Amniotic epithelial cell (primary cell): ENCODE data around the gene STIM1.
A peak's percentile ranks its signal among the peaks of the same experiment; 100 is the strongest.

Experiments
- DNase-seq: peaks from one replicate; pipeline ENCODE4 v3.0.0-alpha.2; 2010; ENCODE audit warnings: low read depth

The STIM1 gene

DNA sequence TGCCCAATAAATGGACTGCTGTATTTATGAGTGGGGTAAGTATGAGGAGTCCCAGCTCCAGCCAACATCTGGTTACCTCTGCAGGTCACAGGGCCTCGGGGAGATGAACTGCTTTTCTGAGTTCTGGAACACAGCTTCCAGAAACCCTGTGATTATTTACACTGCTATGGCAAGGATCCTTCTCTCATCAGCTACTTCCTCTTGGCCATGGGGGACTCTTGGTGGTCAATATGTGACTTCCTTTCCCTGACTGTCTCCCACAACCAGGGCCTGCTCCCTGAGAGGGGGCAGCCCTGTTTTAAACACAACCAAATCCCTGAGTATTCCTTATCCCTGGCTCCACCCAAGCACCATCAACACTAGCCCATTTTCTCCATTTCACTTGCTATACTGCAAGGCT, 24.7 kb upstream of the STIM1 start:
- no peak for DNase-seq

GRCh38 chr11:3831378-3832239, 23.9 kb upstream of the STIM1 start:
- DNase-seq: no peak

GRCh38 chr11:3832816-3833215, 22.6 kb upstream of the STIM1 start:
- no peak for DNase-seq

- DNase-seq: no peak
These were observed 22.0 kb upstream of the STIM1 start for GRCh38 chr11:3833449-3833848.

DNA sequence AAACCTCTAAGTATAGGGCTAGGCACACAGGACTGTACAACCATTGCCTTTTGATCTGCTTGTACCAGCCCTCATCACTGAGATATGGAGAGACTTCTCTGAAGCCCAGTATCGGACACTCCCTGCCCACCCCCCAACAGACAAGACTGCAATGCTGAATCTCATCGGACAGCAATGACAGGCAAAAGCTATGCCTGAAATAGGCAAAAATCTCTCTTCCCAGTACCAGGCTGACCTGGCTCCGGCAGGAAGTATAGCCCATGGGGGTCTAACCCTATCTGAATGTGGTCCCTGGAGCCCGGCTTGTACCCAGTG, 21.2 kb upstream of the STIM1 start:
- peak; percentile 71 for DNase-seq

DNA sequence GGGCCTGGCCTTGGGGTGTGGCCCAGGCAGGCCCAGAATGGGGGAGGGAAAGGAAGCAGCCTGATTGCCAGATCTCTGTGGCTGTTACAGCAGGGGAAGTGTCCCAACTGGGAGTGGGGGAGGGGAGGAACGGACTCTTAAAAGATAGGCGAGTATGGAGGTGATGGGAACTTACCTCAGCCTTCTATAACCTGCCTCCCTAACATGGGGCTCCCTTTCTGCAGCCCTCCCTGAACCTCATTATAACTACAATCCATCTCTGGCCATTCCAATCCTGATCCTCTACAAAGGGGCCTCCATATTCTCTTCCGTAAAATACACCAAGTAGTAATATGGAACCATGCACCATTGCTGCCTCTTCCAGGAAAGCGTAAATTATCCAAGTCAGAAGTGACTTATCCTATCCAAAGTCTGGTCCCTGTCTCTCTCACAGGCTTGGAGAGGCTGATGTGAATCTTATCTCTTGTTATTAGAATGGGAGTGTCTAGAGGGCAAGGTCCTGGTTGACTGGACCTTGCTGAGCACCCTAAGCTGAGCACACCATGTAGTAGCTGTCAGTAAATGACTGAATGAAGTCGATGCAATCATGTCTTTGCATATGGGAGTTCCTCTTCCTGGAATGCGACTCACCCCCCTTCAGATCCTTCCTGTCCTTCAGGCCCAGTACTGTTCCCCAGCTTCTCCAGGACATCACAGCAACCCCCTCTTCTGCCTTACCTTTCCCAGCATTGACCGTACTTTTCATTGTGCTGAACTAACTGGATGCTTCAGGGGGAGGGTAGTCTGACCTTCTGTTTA, 20.6 kb upstream of the STIM1 start:
- DNase-seq: peak; percentile 31

DNA sequence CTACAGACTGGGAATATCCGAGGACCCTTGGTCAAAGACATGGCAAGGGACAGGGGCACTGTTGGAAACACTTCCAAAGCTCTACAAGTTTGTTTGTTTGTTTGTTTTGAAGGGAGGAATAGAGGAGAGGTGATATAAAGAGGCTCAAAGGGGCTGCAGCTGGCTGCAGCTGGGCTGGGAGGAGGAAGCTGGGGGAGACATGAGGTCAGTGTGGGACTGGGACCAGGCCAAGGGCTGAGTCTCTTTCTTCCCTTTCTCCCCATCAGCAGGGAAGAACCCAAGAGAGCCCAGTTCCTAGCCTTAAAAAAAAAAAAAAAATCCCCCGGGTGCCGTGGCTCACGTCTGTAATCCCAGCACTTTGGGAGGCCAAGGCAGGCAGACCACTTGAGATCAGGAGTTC, 19.7 kb upstream of the STIM1 start:
- no peak for DNase-seq

DNA sequence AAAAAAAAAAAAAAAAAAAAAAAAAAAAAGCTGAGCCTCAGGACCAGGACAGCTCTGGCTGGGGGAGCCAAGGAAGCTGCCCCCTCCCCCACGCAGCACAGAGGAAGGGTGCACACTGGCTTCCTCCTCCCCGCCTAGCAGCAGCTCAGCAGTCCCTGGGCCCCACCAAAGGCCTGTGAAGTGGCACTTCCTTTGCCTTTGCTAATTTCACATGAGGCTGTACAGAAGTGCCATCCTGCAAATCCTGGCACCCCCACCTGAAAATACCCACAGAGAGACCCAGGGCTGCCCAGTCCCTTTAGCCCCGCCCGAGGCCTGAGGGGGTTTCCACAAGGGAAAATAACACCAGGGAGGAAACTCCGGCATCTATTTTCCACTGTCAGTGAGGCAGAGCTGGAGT, 18.6 kb upstream of the STIM1 start:
- no peak for DNase-seq

DNA sequence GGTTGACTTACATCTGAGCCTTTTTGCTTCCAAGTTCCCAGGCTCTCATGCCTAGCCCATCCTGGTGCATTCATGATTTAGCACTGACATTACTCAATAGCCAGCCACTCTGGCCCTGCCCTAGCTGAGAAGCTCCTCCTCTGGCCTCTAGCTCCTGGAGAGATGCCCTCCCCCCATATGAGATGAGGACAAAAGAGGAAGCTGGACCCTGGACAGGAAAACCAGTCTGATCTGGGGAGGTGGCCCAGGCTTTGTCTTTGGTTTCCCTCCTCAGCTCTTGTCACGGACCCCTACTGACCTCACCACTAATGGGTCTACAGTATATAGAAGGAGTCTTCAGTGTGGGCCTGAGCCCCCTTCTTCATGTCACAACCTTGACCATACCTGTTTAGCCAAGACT, 17.7 kb upstream of the STIM1 start:
- peak; percentile 62 for DNase-seq

- no peak for DNase-seq
These were observed 17.0 kb upstream of the STIM1 start for GRCh38 chr11:3838504-3838903.

GRCh38 chr11:3840004-3840869, 15.2 kb upstream of the STIM1 start:
- no peak for DNase-seq

DNA sequence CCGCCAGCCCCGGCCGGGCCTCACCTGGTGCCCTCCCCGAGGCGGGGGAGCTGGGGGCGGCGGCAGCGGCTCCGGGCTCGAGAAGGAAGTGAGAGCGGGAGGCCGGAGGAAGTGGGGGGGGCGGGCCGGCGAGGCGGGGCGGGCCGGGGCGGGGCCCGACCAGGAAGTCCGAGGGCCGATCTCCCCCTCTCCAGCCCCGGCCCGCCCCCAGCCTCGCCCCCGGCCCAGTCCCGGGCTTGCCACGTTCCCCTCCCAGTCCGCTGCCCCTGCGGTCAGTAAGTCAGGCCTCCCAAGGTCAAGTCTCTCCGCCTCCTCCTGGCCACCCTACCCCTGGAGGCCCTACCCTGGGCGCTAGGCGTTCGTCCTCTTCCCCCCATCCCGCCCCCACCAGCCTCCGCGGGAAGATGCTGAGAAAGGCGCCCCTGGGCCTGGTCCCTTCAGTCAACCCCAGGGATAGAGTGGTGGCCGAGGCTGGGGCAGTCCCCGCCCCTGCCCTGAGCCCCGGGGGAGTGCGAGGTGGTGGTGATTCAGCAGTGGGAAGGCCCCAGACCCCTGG, 14.5 kb upstream of the STIM1 start, which contains the start of gene RHOG:
Gene RHOG (minus strand): TSS at position 90 of the 556 bp plus-strand sequence. CDS start 12,821 bp downstream, outside the sequence.
- DNase-seq: peak; percentile 88

GRCh38 chr11:3841426-3842350, 13.8 kb upstream of the STIM1 start:
- peak; percentile 82 for DNase-seq

GRCh38 chr11:3843326-3843725, 12.1 kb upstream of the STIM1 start:
- no peak for DNase-seq

GRCh38 chr11:3845246-3845645, 10.2 kb upstream of the STIM1 start:
- DNase-seq: no peak

- no peak for DNase-seq
These were observed 9.8 kb upstream of the STIM1 start for GRCh38 chr11:3845670-3846069.

GRCh38 chr11:3849297-3849874, 6.1 kb upstream of the STIM1 start:
- DNase-seq: no peak

GRCh38 chr11:3853545-3853842, 2.0 kb upstream of the STIM1 start:
- DNase-seq: no peak

DNA sequence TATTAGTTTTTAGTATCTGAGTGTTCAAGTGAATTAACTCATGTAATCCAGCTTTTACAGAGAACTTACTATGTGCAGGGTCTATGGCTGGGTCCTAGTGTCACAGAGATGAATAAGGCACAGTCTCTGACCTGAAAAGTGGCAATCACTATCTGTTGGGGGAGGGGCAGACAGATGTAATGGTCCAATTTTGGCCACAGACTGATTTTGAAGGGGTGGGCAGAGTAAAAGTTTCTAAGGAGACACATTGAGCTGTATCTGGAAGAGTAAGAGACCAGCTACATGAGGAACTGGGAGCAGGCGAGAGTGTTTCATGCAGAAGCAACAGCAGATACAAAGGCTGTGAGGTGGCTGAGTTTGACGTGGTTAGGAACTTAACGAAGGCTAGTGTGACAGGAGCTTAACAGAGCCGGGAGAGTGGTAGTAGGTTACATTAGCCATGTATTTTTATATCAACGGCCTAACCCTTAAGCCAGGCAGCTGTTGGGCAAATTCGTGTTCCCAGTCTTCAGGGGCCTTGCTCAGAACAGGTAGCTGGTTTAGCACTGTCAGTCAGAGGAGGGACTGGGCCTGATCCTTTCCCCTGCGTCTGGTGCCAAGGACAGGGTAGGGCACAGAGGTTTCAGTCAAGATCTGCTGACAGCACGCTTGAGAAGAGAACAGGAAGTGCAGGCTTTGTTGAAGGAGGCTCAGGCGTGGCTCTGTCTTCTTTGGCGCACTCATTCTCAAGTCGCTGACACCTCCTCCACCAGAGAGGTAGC, 1.4 kb upstream of the STIM1 start:
- no peak for DNase-seq

GRCh38 chr11:3854660-3854976, 846 bp upstream of the STIM1 start:
- DNase-seq: no peak
